HG03139 (cell line): Measurements from ENCODE around the gene CIRBP.
"Not testable (repeated sequence)": the region's sequence is repeated elsewhere in the genome, so short reads cannot be mapped to it uniquely, and the experiment has no call there.

Experiments
- ATAC-seq: cut with Tn5 transposase; IDR thresholded peaks from one replicate; pipeline ENCODE4 v1.9.1; 2021; ENCODE audit not compliant: unreplicated experiment

CIRBP gene

DNA sequence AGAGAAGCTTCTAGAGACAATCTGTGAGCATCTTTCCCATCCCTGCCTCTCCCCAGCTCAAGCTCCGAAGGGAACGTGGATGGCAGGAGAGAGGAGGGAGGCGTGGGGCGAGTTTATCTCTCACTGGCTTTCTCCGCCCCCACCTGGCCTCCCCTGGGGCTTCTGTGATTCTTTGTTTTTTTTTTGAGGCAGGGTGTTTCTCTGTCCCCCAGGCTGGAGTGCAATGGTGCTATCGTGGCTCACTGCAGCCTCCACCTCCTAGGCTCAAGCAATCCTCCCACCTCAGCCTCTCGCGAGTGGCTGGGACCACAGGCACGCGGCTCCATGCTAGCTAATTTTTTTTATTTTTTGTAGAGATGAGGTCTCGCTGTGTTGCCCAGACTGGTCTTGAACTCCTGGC lies 39.6 kb downstream of the CIRBP start:
- ATAC-seq = no peak

DNA sequence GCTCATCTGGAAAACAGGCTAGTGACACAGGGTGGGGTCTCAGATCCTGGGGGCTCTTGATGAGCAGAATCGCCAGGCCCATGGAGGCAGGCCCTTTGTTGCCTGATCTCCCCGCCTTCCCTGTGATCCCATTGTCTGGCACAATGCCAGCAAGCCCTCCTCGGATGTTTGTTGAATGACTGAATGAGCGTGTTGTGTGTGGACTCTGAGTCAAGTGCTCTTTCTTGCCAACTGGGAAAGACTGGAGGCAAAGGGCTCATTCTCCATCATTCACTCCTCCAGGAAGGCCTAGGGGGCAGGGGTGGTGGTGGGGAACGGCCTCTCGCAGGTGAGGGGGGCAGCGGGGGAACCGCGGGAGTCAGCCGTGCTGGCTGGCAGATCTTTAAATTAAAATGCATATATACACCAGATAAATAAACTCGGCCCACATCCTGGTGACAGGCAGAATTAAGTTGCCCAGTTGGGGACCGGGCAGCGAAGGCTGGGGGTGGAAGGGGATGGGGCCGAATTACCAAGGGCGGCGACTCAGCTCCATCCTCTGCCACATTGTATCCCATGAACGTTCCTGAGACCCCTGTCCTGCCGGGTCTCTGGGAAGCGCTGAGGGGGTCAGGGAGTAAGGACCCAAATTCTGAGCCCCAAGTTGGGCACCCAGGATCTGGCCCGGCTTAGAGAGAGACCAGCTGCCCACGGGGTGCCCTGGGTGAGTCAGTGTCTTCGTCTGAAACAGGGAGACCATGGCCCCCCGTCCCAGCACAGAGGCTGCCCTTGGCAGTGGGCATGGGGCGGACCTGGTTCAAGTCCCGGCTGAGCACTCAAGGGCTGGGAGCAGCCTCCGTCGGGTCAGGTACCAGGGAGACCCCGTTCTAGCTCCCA lies 41.1 kb downstream of the CIRBP start:
- no peak for ATAC-seq

DNA sequence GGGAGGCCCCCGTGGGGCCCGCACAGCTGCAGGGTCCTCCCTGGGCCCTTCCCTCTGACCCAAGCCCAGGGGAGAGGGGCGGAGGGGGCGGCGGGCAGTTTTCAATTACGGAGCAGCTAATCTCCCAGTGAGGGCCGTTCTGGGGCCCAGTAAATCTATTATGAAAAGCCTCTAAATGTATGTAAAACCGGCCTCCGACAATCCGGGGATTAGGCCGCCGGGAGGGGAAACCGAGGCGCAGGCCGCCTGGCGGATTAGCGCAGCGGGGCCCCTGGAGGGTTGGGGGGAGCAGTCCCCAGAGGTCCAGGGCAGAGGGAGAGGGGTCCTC lies 41.7 kb downstream of the CIRBP start:
- no peak for ATAC-seq

DNA sequence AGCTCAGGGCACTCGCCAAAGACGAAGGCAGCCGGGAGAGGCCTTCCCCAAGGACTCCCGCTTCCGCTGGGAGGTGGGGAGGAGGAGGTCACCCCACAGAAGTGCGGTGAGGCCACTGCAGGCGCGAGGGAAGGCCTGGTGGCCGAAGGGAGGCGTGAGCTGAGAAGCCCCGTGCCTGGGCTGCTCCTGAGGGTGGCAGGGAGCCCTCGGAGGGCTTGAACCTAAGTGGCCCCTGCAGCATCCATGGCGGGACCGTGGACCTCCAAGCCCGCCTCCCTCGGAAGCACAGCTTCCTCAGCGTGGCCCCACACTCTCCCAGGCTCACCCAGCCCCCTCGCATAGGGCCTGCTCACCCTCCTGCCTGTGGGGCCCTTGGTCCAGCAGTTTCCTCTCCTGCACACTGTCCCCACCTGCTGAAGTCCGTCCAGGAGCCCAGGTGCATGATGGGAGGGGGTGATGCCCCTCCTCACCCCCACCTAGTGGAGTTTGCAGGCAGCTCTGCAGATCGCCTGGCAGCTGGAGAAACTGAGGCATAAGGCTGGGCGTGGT lies 42.5 kb downstream of the CIRBP start:
- no peak for ATAC-seq

DNA sequence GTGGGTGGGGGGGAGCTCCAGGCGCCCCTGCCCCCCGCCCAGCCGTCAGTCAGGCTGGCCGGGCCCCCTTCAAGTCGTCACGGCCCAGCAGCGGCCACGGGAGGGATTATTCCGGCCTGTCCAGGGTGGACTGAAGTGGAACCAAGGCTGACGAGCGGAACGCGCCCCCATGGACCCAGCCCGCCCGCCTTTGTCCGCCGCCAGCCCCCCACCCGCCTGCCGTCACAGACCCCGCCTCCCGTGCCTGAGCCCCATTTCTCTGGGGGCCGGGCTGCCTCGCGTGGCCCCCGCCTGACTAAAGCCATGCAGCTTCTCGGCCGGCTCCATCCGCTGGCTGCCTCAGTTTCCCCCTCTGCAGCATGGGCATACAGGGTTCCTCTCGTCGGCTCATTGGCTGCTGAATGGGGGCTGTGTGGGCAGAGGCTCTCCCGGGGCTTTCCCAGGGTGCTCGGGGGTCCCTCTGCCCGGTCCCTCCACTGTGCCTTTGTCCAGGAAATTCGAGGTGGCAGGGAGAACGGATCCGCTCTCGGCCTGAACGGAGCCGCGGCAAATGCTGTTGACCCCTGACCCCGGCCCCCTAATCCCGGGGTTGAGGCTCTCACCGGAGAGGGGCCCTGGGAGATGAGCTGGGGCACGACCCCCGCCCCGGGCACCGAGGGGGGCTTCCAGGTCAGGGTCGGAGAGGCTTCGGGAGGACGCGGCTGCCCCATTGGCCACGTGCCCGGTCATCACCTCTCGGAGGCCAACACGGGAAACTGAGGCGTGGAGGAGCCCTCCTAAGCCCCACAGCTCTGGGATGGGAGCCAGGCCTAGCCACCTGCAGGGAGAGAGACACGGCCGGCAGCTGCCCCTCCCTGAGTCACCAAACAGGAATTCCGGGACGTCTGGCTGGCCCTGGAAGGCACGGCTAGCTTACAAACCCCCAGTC lies 43.9 kb downstream of the CIRBP start:
- no peak for ATAC-seq

DNA sequence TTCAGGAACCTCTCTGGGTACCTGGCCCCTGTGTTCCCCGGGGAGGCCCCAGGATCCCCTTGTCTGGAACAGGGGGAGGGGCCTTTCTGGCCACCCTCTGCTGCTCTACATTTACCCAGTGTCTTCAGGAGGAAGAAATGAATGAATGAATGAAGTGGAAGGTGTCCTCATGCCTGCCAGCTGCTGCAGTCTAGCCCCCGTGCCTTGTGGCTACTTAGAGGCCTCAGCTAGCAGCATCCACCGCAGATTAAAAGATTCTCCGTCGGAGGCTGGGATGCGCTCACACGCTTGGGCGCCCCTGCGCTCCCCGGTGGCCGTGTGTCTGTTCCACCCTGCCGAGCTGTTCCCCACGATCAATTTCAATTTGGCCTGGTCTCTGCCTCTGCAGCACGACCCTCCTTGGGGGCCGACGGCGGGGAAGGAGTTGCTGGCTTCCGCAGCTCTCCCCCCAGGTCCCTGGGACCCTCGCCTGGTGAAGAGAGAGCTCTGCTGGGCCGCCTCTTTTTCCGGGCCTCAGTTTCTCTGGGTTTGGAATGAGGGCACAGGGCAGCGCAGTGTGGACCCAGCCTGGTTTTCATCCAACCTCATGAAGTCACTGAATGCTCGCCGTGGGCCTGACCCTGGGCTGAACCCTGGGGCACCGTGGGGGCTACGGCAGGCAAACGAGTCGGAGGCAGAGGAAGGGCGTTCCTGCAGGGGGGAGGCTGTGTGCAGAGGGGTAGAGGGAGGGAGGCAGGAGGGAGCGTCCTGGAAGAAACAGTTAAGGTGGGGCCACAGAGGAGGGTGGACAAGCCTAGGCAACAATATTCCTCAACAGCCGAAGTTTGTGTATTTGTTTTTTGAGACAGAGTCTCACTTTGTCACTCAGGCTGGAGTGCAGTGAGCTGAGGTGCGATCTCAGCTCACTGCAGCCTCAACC lies 44.8 kb downstream of the CIRBP start:
- no peak for ATAC-seq

DNA sequence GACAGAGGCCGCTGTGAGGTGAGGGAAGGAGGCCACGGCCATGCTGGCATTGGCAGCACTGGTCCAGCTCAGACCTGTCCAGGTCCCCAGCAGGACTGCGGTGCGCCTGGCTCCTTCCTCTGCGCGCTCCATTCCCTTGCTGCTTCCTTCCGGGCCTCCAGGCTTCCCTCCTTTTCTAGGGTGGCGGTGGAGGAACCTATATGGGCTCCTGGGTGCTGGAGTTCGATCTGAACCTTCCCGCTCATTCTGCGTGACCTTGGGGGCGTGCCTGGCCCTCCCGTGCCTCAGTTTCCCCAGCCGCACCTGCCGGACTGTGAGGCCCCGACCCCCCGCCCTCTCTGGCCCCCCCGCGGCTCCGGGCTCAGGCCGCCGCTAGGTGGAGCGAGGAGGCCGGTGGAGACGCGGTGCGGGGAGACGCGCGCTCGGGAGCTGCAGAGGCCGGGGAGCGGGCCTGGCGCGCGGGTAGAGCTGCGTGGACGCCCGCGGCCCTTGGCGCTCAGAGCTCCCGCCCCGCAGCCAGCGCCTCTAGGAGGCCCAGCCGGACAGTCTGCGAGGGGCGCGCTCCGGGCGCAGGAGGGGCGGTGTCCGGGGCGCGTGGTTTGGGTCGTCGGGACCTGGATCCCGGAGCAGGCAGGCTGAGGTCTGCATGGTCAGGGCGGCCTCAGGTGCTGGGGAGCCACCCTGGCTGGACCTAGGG lies 46.5 kb downstream of the CIRBP start:
- ATAC-seq = no peak

DNA sequence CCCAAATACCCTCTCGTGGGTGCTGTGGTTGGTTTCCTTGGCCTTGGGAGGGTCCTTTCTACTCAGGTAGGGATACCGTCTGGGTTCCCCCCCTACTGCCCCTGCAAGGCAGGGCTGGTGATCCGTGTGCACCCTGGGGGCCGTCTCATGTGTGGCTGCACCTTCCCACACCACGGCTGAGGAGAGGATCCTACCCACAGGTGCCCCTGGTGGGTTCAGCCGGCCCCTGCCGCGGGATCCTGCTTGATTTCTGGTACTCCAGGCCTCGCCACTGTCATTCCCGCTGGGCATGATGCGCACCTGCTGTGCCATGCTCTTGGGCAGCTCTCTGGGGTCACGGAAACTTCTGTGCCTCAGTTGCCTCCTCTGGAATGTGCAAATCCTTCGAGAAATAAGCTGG lies 47.3 kb downstream of the CIRBP start:
- no peak for ATAC-seq

DNA sequence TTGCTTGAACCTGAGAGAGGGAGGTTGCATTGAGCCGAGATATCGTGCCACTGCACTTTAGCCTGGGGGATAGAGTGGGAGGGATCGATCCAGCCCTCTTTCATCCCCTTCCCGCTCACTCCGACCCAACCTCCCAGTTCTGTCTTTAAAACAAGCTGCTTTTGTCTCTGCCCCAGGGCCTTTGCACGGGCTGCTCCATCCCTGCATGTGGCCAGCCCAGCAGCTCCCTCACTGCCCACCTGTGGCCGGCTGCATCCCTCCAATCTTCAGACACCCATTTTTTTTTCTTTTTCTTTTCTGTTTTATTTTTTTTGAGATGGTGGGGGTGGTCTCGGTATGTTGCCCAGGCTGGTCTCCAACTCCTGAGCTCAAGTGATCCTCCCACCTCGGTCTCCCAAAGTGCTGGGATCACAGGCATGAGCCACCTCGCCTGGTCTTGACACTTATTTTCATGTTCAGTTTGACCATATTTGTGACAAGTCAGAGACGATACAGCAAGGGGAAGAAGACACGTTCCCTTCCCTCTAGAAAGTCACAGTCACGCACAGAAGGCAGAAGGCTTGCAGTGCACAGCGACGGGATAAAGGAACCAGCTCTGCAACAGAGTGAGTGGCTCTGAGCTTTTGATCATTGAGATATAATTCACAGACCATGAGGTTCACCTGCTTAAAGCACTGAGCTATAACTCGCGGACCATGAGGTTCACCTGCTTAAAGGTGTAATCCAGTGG lies 48.3 kb downstream of the CIRBP start:
- no peak for ATAC-seq

DNA sequence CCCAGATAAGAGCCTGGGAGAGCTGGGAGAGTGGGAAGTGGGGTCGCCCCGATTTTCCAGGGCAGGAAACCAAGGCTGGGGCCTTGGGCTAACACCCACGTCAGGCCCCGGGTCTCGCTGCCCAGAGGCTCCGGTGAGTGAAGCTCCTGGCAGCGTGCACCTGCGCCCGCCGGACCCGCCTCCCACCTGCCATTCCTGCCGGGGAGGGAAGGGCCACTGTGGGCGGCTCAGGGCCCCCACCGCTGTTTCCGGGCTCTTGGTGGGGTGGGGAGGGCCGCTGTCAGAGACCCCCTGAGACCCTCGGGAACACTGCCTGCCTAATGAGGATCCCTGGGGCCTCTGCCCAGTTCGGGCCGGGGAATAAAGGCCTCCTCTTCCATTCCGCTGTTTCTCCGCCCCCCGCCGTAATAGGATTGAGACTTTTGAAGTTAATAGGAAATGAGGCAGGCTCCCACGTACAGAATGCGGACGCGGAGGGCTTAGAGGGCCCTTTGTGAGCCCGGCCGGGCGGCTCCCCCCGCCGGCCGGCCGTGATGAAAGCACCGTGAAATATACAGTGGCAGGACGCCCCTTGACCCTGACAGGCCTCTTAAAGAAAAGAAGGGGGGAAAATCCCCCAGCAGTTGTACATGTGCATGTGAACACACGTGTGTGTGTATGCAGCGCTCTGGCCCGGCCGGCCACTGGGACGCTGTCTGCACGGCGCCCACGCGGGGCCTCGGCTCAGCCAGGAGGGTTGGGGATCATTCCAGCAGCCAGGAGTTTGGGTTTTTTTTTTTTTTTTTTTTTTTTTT lies 49.7 kb downstream of the CIRBP start:
- ATAC-seq = no peak

DNA sequence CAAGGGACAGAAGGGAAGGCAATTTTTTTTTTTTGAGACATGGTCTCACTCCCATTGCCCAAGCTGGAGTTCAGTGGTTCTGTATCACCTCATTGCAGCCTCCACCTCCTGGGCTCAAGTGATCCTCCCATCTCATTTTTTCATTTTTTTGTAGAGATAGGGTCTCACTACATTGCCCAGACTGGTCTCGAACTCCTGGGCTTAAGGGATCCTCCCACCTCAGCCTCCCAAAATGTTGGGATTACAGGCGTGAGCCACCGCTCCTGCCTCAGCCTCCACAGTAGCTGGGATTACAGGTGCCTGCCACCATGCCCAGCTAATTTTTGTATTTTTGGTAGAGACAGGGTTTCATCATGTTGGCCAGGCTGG lies 51.1 kb downstream of the CIRBP start:
- not testable (repeated sequence) for ATAC-seq

DNA sequence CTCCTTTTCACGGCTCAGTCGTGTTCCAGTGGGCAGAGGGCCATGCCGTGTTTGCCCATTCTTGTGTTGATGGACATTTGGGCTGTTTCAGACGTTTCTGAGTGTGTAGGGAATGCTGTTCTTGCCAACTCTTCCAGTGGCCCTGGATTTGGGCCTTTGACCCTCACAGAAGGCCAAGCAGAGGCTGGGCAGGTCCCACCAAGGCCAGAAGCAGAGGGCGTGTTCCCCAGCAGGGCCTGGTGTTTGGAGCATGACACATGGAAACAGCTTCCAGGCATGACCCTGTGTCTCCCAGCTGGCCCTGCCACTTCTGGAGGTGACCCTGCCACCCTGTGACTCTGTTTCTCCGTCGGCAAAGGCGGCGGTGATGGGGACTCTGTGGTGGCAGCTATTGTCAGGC lies 52.4 kb downstream of the CIRBP start:
- ATAC-seq = no peak

DNA sequence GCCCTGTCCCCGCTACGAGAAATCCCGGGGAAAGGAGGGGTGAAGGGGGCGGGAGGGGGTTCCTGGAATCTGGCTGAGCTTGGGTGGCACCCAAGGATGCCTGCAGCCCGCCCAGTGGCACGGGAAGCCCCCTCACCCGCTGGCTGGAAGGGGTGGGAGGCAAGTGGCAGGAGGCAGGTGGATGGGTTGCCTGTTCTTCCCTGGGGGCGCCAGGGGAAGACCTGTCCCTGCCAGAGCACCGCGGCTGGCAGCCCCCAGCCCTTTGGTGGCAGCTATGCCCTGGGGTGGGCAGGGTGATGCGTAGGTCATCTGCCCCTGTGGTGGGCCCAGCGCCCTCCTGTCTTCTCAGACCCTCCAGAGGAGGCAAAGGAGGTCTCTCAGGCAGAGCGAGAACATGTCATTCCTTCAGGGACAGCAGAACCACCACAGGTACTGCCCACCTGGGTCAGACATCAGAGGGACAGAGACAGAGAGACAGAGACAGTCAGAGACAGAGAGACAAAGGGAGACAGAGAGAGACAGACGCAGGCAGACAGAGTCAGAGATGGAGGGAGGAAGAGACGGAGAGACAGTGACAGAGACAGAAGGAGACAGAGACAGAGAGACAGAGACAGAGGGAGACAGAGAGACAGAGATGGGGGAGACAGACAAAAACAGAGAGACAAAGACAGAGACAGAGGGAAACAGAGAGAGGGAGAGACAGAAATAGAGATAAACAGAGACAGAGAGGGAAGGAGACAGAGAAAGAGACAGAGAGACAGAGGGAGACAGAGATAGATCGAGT lies 53.3 kb downstream of the CIRBP start:
- no peak for ATAC-seq

DNA sequence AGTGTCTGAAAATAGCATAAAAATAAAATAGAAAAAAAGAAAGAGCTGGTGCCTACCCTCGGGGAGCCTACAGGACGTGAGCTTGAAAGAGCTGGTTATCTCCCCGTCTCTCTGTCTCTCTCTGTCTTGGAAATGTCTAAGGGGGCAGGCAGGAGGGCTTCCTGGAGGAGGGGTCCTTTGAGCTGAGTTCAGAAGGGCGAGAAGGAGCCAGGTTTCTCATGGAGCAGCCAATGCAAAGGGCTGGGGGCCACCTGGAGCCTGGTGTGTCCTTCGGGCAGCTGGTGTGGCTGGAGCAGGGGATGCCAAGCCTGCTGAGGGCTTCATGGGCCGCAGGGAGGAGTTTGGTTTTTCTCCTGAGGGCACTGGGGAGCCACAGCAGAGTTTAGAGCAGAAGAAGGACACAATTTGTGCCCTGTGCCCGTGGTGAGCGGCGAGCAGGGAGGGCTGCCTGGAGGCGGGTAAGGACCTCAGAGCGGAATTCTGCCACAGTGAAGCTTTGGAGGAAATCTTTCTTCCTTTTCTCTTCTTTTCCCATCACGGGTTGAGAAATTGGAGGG lies 55.2 kb downstream of the CIRBP start:
- ATAC-seq = no peak
